ENCODE data around the gene KAZALD1. TPM values are rescaled to one million over a fixed set of nuclear protein-coding genes. Genes with fewer than 3 reads are reported as not detected.

The KAZALD1 gene
- total and polyA plus RNA-seq, 2 experiments from 2014 or later: 27.5 to 52.9 TPM

- Histone ChIP-seq H3K36me3 (no peaks in the 10 kb centered on the region), H3K27ac (no peak overlapping the region), H3K4me1 (ENCODE audit: low read depth) (no peaks in the 10 kb centered on the region), H3K9me3 (ENCODE audit: low read depth) (no peaks in the 10 kb centered on the region), H3K4me3 (no peak overlapping the region), H3K27me3 (peaks cover 63% of the 10 kb centered on the region)
- TF ChIP-seq CTCF (IDR thresholded peaks at IDR 0.05; ENCODE audit: low read depth, low read length): no peak
- DNase-seq (ENCODE audit: low read depth in 1 of 2, low spot score in 1 of 2): no peak
These were observed 38.1 kb downstream of the KAZALD1 start for GRCh38 chr10:101099901-101100300.

- Histone ChIP-seq H3K36me3 (no peaks in the 10 kb centered on the region), H3K4me3 (no peak overlapping the region), H3K27ac (no peak overlapping the region), H3K9me3 (ENCODE audit: low read depth) (no peaks in the 10 kb centered on the region), H3K27me3 (peaks cover 71% of the 10 kb centered on the region), H3K4me1 (ENCODE audit: low read depth) (no peaks in the 10 kb centered on the region)
- DNase-seq (ENCODE audit: low read depth in 1 of 2, low spot score in 1 of 2): no peak
- no peak for TF ChIP-seq CTCF (IDR thresholded peaks at IDR 0.05; ENCODE audit: low read depth, low read length)
These were observed 39.6 kb downstream of the KAZALD1 start for GRCh38 chr10:101101372-101101881.

- Histone ChIP-seq H3K36me3 (no peaks in the 10 kb centered on the region), H3K4me3 (no peak overlapping the region), H3K27me3 (peaks cover 79% of the 10 kb centered on the region), H3K9me3 (ENCODE audit: low read depth) (no peaks in the 10 kb centered on the region), H3K4me1 (ENCODE audit: low read depth) (no peaks in the 10 kb centered on the region), H3K27ac (no peak overlapping the region)
- TF ChIP-seq CTCF (IDR thresholded peaks at IDR 0.05; ENCODE audit: low read depth, low read length): no peak
- no peak for DNase-seq (ENCODE audit: low read depth in 1 of 2, low spot score in 1 of 2)
These were observed 41.6 kb downstream of the KAZALD1 start for GRCh38 chr10:101103430-101103829.

GRCh38 chr10:101106351-101106750 lies 44.6 kb downstream of the KAZALD1 start:
- no peaks in the 10 kb centered on the region for H3K4me1 ChIP-seq (ENCODE audit: low read depth)
- TF ChIP-seq CTCF (IDR thresholded peaks at IDR 0.05; ENCODE audit: low read depth, low read length): no peak
- peaks cover 58% of the 10 kb centered on the region for H3K27me3 ChIP-seq
- no peaks in the 10 kb centered on the region for H3K36me3 ChIP-seq
- no peaks in the 10 kb centered on the region for H3K9me3 ChIP-seq (ENCODE audit: low read depth)
- H3K27ac ChIP-seq: no peak overlapping the region
- H3K4me3 ChIP-seq: no peak overlapping the region
- no peak for DNase-seq (ENCODE audit: low read depth in 1 of 2, low spot score in 1 of 2)

- H3K9me3 ChIP-seq (ENCODE audit: low read depth): no peaks in the 10 kb centered on the region
- H3K27ac ChIP-seq: no peak overlapping the region
- no peak for TF ChIP-seq CTCF (IDR thresholded peaks at IDR 0.05; ENCODE audit: low read depth, low read length)
- H3K36me3 ChIP-seq: no peaks in the 10 kb centered on the region
- H3K4me1 ChIP-seq (ENCODE audit: low read depth): no peaks in the 10 kb centered on the region
- H3K27me3 ChIP-seq: peaks cover 44% of the 10 kb centered on the region
- no peak for DNase-seq (ENCODE audit: low read depth in 1 of 2, low spot score in 1 of 2)
- H3K4me3 ChIP-seq: no peak overlapping the region
These were observed 46.0 kb downstream of the KAZALD1 start for GRCh38 chr10:101107771-101108170.
